GM12891 (cell line): ENCODE measurements around the gene SLC25A5.
"Not testable (repeated sequence)": the region's sequence is repeated elsewhere in the genome, so short reads cannot be mapped to it uniquely, and the experiment has no call there.

ENCODE experiments used
- DNase-seq: peaks from one replicate; pipeline ENCODE4 v3.0.0; 2011; ENCODE audit warnings: low spot score; ENCODE audit not compliant: insufficient read length
- FAIRE-seq: peaks from 2 replicates; lab custom pipeline; 2011; peaks lifted over from hg19 to GRCh38; lab: Jason Lieb, UNC
- PAX5 ChIP-seq: IDR thresholded peaks from 2 replicates; pipeline ENCODE4 v1.6.1; 2011; ENCODE audit warnings: low read length, moderate library complexity, mild to moderate bottlenecking; ENCODE audit not compliant: insufficient read depth, severe bottlenecking
- POLR2A ChIP-seq: IDR thresholded peaks from 2 replicates; pipeline ENCODE4 v1.6.1; 2011; ENCODE audit warnings: low read depth, low read length, control low read depth
- POLR2AphosphoS5 ChIP-seq: IDR thresholded peaks from 2 replicates; pipeline ENCODE4 v1.6.1; 2011; ENCODE audit warnings: low read depth, low read length, control low read depth
- POU2F2 ChIP-seq: IDR thresholded peaks from 2 replicates; pipeline ENCODE4 v1.6.1; 2011; ENCODE audit warnings: low read depth, mild to moderate bottlenecking, control low read depth, low read length, moderate library complexity
- SPI1 ChIP-seq: IDR thresholded peaks from 2 replicates; pipeline ENCODE4 v1.6.1; 2011; ENCODE audit warnings: low read depth, low read length, control low read depth
- TAF1 ChIP-seq: IDR thresholded peaks from 2 replicates; pipeline ENCODE4 v1.6.1; 2011; ENCODE audit warnings: low read depth, low read length, control low read depth

The SLC25A5 gene

DNA sequence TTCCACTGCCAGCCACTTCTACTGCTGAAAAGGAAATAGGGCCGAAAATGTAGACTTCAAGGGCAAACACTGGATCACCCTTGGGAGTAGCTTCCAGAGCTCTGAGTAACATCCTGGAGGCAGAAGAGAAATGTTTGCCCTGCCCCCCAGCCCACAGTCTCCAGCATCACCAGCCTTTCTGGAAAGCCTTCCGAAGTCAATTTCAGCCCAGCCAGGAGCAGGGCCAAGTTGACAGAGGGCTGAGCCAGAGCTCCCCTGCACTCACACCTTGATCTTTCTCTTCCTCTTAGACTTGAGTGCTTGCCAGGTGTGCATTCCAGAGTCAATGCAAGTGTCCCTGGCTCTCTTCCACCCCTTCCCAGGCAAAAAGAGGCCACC is 35.2 kb downstream of the SLC25A5 start:
- no peak for TF ChIP-seq POLR2AphosphoS5
- TF ChIP-seq POLR2A, result no peak
- TF ChIP-seq SPI1, result no peak
- no peak for TF ChIP-seq TAF1
- TF ChIP-seq PAX5, result no peak
- no peak for TF ChIP-seq POU2F2
- FAIRE-seq (no peak), DNase-seq (no peak)

DNA sequence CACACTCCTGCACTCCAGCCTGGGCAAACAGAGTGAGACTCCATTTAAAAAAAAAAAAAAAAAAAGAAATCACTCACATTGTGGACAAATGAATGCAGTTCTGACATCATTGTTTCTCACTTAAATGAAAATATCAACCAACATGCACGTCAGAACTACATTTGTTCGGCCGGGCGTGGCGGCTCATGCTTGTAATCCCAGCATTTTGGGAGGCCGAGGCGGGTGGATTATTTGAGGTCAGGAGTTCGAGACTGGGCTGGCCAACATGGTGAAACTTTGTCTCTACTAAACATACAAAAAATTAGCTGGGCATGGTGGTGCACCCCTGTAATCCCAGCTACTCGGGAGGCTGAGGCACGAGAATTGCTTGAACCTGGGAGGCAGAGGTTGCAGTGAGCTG is 36.9 kb downstream of the SLC25A5 start:
- DNase-seq, FAIRE-seq: not testable (repeated sequence)

DNA sequence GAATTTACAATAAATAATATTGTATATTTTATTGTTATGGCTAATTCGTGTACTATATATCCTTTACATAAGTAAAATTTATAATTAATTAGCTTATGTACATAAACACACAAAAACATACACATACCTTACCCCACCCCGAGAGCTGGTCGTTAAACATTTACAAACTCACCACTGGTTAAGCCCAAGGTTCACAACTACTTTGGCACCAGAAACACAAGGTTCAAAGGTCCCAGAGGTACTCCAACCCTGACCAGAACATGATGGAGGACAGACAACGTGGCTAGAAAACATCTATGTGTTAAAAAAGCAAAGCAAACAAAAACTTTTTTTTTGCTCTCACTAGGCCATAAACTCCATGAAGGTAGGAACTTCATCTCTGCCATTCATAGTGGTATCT is 37.7 kb downstream of the SLC25A5 start:
- TF ChIP-seq SPI1 (no peak), POU2F2 (no peak), PAX5 (no peak), TAF1 (no peak), POLR2A (no peak), POLR2AphosphoS5 (no peak)
- FAIRE-seq, result no peak
- DNase-seq, result no peak

DNA sequence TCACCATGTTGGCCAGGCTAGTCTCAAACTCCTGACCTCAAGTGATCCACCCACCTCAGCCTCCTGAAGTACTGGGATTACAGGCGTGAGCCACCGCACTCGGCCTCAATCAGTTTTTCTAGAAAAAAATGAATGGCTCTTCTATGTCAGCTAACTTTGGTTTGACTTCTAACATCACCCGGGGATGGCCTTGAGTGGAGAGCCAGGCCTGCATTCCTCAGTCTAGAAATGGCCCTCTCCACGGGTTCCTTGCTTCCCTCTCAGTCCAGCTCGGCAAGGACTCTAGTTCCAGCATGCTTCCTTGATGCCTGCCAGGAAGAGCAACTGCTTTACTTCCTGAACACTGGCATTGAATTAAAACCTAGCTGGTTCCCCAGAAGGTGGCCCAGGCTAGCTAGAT is 39.0 kb downstream of the SLC25A5 start:
- no peak for DNase-seq
- TF ChIP-seq POU2F2 (no peak), PAX5 (no peak), POLR2A (no peak)
- FAIRE-seq, result no peak

DNA sequence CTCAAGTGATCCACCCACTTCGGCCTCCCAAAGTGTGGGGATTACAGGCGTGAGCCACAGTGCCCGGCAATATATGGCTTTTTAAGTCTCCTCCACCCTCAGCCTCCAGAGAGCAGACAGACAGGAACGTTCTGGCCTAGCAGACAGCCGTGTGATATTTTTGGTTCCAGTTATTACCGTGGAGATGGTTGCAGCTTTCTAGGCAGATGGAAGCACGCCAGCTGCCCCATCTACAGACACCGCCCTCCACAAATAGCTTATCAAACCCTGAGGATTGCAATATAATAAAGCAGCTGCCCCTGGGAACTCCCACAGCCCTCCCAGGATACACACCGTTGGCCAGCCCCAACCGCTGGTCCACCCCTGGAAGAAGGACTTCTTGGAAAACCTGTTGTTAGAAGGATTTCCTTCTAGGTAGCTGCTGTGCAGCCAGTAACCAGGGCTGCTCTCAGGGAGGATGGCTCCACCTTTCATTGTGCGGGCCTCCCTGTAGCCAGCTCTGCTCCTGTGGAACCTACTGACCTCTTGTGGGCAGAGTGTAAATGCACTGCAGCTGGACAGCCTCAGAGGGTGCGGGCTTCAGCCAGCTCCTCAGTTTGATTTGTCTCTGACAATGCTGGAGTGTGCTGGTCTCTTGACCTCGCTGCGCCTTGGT is 44.0 kb downstream of the SLC25A5 start:
- FAIRE-seq (peak; percentile 94), DNase-seq (peak; percentile 25)
- TF ChIP-seq PAX5 (no peak), SPI1 (no peak), POLR2A (no peak), POLR2AphosphoS5 (no peak), POU2F2 (no peak), TAF1 (no peak)

DNA sequence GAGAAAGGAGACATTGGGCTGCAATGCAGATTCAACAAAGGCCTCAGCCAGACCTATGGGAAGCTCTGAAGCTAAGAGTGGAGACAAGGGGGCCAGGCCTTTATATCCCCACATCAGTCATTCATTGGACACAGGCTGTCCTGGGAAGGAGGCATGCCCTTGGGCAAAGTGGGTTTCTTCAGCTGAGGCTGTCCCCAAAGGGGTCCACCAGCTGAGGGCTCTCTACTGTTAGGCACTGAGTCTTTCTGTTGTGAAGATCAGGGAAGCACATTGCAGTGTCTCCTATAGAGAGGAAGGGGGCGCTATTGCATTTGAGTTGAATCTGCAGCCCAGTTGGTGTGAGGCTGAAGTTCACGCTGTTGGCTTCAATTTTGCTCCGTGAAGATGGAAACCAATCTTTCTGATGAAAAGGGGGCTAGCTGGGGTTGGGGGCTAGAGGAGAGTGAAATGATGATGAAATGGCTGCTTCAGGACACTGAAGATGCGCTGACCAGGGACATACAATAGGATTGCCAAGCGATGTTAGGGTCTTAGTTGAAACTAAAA is 48.0 kb downstream of the SLC25A5 start:
- peak; percentile 98 for FAIRE-seq
- TF ChIP-seq PAX5, result no peak
- no peak for TF ChIP-seq SPI1
- no peak for TF ChIP-seq TAF1
- no peak for TF ChIP-seq POLR2A

DNA sequence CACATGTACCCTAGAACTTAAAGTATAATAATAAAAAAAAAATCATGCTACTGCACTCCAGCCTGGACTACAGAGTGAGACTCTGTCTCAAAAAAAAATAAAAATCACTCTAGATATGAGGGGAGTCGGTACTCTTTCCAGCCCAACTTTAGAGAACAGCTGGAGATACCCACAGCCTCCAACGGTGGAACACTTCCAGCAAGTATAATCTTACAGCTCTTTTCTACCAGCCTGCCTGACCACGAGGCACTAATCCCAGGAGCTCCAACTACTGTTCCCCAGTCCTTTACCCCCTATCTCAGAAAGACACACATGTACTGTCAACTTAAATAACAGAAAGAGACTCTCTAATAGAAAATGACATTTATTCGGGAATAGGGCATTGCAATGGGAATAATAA is 50.1 kb downstream of the SLC25A5 start:
- TF ChIP-seq POU2F2 (no peak), PAX5 (no peak), POLR2AphosphoS5 (no peak), POLR2A (no peak), SPI1 (no peak), TAF1 (no peak)
- no peak for FAIRE-seq

More for the DNA sequence above, 48.0 kb downstream of the SLC25A5 start:
- DNase-seq, result peak; percentile 43

More for the DNA sequence above, 50.1 kb downstream of the SLC25A5 start:
- DNase-seq, result no peak
